Measurements from ENCODE around the gene ROS1.

The ROS1 gene

DNA sequence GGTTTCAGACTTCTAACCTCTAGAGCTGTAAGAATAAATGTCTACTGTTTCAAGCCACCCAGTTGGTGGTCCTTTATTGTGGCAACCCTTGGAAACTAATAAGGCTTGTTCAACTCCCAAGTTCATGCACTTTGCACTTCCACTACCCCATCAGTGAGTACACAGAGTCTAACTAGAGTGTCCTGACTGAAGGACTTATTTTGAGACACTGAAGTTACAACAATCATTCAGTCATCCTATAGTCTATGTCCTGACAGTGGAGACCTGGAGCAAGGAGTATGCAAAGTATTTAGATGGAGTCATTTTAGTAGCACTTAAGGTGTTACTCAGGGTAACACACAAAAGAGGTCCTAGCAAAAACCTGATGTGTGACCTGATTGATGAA lies 97.7 kb downstream of the ROS1 start:
- DNase-seq (ENCODE audit: low spot score) = no peak
- in situ Hi-C loops (cut with MboI; ENCODE audit: low pct_unique_long_range_greater_than_20kb, low sequenced_read_pairs, unreplicated experiment) = no loop called here
- no peak for TF ChIP-seq CTCF (IDR thresholded peaks at IDR 0.05; ENCODE audit: extremely low read depth, insufficient read depth, missing control alignments)

- in situ Hi-C loops (cut with MboI; ENCODE audit: low pct_unique_long_range_greater_than_20kb, low sequenced_read_pairs, unreplicated experiment) = no loop called here
- TF ChIP-seq CTCF (IDR thresholded peaks at IDR 0.05; ENCODE audit: extremely low read depth, insufficient read depth, missing control alignments) = no peak
- DNase-seq (ENCODE audit: low spot score) = no peak
These were observed 98.4 kb downstream of the ROS1 start for GRCh38 chr6:117327149-117328004.

DNA sequence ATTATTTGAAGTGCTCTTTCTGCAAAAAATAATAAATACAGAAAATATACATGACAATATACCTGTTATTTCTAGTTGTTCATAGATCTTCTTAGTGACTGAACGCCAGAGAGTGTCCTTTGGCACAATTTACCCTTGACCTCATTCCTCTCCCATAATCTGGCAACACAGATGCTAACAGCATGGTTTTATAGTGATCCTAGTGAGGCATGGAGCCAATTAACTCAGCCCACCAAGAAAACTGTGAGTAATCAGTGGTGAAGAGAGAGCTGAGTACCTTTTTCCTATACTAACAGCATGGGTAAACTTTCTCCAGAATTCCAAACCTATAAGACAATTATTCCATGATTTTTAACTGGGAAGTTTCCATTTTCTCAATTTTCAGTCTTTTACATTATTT lies 99.3 kb downstream of the ROS1 start:
- TF ChIP-seq CTCF (IDR thresholded peaks at IDR 0.05; ENCODE audit: extremely low read depth, insufficient read depth, missing control alignments) = no peak
- in situ Hi-C loops (cut with MboI; ENCODE audit: low pct_unique_long_range_greater_than_20kb, low sequenced_read_pairs, unreplicated experiment) = no loop called here
- DNase-seq (ENCODE audit: low spot score) = no peak

DNA sequence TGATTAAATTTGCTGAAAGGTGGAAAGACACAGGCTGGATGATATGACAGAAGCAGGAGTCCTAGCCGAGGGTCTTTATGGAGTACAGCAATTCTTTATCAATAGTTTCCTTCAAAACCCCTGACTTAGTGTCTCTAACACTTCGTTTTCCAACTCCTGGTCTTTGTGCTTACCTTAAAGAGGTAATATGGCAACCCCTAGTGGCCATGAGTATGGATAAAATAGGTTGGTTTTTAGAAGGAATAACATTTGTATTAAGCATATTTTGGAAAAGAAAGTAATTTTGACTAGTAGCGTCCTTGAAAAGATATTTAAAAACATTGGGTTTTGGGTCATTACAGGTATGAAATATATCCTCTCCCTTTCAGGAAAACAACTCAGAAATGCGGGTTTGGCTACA lies 108.5 kb downstream of the ROS1 start:
- no peak for DNase-seq (ENCODE audit: low spot score)
- in situ Hi-C loops (cut with MboI; ENCODE audit: low pct_unique_long_range_greater_than_20kb, low sequenced_read_pairs, unreplicated experiment) = no loop called here
- peak; percentile 42 for TF ChIP-seq CTCF (IDR thresholded peaks at IDR 0.05; ENCODE audit: extremely low read depth, insufficient read depth, missing control alignments)

GRCh38 chr6:117311726-117312125 lies 114.0 kb downstream of the ROS1 start:
- no peak for TF ChIP-seq CTCF (IDR thresholded peaks at IDR 0.05; ENCODE audit: extremely low read depth, insufficient read depth, missing control alignments)
- no peak for DNase-seq (ENCODE audit: low spot score)
- in situ Hi-C loops (cut with MboI; ENCODE audit: low pct_unique_long_range_greater_than_20kb, low sequenced_read_pairs, unreplicated experiment) = no loop called here

DNA sequence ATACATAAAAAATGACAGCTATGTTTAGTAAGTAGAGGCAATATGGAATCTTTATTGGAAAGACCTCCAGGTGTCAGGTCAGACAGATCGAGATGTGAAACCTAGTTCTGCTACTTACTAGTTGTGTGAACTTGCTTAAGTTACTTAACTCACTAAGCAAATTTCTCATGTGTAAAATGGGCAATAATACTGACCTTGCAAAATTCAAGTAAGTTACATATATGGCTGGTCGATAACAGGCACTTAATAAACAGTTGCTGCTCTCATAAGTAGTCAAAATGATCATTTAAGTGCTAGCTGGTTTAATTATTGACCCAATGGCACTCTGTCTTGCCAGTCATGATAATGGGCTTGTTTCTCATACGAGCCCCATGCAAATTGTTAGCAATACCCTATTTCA lies 114.4 kb downstream of the ROS1 start:
- in situ Hi-C loops (cut with MboI; ENCODE audit: low pct_unique_long_range_greater_than_20kb, low sequenced_read_pairs, unreplicated experiment) = no loop called here
- no peak for DNase-seq (ENCODE audit: low spot score)
- no peak for TF ChIP-seq CTCF (IDR thresholded peaks at IDR 0.05; ENCODE audit: extremely low read depth, insufficient read depth, missing control alignments)
